Measurements from ENCODE around the gene MARK2.

GRCh38 chr11:63887386-63887999, 48.6 kb downstream of the MARK2 start:
- TF ChIP-seq CTCF (IDR thresholded peaks at IDR 0.05 in 2 of 3, conservative IDR thresholded peaks at IDR 0.05 in 1 of 3; ENCODE audit: borderline replicate concordance in 1 of 3, insufficient read depth in 1 of 3, low read depth in 2 of 3, low read length in 2 of 3) (no peak), RAD21 (IDR thresholded peaks at IDR 0.05; ENCODE audit: low read depth) (no peak), EZH2 (IDR thresholded peaks at IDR 0.05) (no peak)
